ENCODE measurements around the gene CDR2L.

CDR2L gene

DNA sequence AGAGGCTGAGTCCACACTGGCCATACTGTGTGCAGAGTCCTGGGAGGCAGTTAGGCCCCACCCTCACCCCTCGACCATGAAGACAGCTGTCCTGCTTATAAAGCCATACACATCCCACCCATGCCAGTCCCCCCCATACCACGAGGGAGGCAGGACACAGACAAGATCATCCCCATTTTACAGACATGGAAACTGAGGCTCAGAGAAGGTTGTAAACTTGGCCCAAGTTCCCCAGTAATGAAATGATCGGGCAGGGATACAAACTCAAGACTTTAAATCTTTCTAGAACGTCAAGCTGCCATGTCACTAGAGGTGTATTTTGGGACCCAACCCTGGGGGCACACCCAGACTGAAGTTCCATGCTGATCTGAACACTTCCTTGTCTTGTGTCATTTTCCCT is 31.3 kb upstream of the CDR2L start:
- no peaks in the 10 kb centered on the region for H3K36me3 Mint-ChIP-seq (ENCODE audit: low read depth)
- TF ChIP-seq, protein P1, sequence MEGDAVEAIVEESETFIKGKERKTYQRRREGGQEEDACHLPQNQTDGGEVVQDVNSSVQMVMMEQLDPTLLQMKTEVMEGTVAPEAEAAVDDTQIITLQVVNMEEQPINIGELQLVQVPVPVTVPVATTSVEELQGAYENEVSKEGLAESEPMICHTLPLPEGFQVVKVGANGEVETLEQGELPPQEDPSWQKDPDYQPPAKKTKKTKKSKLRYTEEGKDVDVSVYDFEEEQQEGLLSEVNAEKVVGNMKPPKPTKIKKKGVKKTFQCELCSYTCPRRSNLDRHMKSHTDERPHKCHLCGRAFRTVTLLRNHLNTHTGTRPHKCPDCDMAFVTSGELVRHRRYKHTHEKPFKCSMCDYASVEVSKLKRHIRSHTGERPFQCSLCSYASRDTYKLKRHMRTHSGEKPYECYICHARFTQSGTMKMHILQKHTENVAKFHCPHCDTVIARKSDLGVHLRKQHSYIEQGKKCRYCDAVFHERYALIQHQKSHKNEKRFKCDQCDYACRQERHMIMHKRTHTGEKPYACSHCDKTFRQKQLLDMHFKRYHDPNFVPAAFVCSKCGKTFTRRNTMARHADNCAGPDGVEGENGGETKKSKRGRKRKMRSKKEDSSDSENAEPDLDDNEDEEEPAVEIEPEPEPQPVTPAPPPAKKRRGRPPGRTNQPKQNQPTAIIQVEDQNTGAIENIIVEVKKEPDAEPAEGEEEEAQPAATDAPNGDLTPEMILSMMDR (IDR thresholded peaks at IDR 0.05): no peak

DNA sequence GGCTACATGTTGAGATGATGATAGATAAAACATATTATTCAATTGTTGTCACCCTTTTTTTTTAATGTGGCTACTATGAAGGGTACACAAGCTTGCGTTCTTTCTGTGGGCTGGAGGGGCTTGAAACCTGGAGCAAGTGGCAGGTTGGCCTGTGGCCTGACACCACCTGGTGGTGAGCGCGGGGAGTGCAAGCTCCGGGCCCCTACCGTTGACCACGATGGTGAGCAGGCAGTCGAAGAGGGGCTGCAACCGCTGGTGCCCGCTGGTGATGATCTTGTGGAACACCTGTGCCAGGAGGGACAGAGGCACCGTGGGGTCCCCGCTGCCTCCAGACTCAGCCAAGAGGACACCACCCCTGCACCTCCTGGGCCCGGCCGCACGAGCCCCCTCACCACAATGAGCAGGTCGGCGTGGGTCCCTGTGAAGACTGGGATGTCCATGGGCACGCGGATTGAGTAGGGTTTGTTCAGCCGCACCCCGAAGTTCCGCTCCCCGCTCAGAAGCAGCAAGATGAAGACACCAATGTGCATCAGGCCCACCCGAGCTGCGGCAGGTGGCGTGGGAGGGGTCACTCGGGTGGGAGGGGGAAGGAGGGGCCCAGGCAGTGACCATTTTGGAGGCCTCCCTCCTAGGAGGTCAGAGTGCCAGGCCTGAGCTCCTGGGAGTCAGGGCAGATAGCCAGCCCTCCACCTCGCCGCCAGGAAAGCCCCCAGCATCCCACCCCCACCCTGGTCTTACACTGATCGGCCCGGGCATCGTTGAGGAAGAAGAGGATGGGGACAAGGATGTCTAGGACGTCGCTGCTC is 29.3 kb upstream of the CDR2L start:
- Mint-ChIP-seq H3K4me1 (peaks cover 14% of the 10 kb centered on the region), H3K4me3 (no peak overlapping the region), H3K9me3 (no peaks in the 10 kb centered on the region), H3K27me3 (ENCODE audit: low read depth, poor library complexity) (peaks cover 60% of the 10 kb centered on the region), H3K36me3 (ENCODE audit: low read depth) (no peaks in the 10 kb centered on the region), H3K27ac (no peak overlapping the region)
- TF ChIP-seq, protein P1 (IDR thresholded peaks at IDR 0.05): peak; percentile 97
- peak; percentile 97 for DNase-seq

More for the DNA sequence above, 31.3 kb upstream of the CDR2L start:
- Mint-ChIP-seq H3K4me1 (peaks cover 14% of the 10 kb centered on the region), H3K9me3 (no peaks in the 10 kb centered on the region), H3K27me3 (ENCODE audit: low read depth, poor library complexity) (peaks cover 69% of the 10 kb centered on the region), H3K27ac (no peak overlapping the region), H3K4me3 (no peak overlapping the region)
- DNase-seq: no peak

DNA sequence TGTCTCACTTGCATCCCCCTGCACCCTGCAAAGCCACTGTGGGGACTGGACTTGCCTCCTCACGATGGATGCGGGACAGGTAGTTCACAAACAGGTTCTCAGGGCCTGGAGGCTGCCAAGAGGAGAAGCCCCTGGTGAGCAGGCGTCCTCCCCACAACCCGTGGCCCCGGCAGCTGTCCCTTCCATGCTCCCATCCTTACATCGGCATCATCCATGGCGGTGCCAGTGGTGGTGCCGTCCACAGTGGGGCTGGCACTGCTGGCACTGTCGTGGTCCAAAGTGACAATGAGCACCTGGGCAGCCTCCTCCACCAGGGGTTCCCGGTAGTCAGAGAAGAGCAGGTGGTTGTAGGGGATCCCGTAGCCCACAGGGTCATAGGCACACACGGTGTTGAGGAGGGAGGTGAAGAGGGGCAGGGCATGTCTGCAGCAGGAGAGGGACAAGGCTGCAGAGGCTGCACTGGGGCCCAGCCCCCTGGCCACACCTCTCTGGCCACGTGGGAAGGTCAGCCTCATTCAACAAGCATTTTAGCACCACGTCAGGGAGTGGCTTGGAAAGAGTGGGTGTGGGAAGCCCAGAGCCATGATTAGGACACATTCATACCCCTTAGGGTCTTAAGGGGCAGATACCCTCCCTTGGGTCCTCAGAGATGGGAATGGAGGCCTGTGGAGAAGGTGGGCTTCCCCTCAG is 27.5 kb upstream of the CDR2L start:
- H3K9me3 Mint-ChIP-seq: no peaks in the 10 kb centered on the region
- DNase-seq: no peak
- peaks cover 14% of the 10 kb centered on the region for H3K4me1 Mint-ChIP-seq
- no peaks in the 10 kb centered on the region for H3K36me3 Mint-ChIP-seq (ENCODE audit: low read depth)
- peaks cover 60% of the 10 kb centered on the region for H3K27me3 Mint-ChIP-seq (ENCODE audit: low read depth, poor library complexity)
- TF ChIP-seq, protein P1 (IDR thresholded peaks at IDR 0.05): no peak
- H3K4me3 Mint-ChIP-seq: no peak overlapping the region
- H3K27ac Mint-ChIP-seq: no peak overlapping the region

DNA sequence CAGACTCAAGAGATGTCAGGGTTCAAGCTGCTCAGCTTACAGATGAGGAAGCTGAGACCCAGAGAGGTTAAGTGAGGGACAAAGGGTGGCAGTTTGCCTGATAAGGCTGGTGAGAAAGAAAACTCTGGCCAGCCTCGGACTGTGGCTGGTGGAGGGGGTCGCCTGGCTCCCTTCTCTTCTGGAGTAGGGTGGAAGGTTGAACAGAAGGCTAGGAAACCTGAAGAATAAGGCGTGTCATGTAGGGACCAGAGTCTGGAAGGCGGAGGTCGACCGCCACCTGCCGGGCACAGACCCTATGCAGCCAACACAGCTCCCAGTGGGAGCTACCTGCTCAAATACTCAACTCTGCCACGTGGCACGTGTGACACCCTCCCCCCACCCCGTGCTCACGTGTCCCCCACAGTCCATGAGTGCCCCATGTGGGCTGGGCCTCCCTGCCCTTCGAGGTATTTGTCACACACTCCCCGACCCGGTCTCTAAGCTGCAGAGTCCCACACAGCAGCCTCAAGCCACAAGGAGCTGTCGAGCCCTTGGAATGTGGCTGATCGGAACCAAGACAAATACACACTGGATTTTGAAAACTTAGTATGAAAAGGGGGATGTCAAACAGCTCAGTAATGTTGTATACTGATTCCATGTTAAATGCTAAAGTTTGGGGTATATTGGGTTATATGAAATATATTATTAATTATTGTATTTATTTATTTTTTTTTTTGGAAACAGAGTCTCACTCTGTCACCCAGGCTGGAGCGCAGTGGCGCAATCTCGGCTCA is 26.7 kb upstream of the CDR2L start:
- H3K4me1 Mint-ChIP-seq: peaks cover 14% of the 10 kb centered on the region
- peak; percentile 74 for DNase-seq
- no peak overlapping the region for H3K27ac Mint-ChIP-seq
- peaks cover 58% of the 10 kb centered on the region for H3K27me3 Mint-ChIP-seq (ENCODE audit: low read depth, poor library complexity)
- TF ChIP-seq, protein P1 (IDR thresholded peaks at IDR 0.05): peak; percentile 66
- no peaks in the 10 kb centered on the region for H3K9me3 Mint-ChIP-seq
- H3K4me3 Mint-ChIP-seq: no peak overlapping the region
- H3K36me3 Mint-ChIP-seq (ENCODE audit: low read depth): no peaks in the 10 kb centered on the region

DNA sequence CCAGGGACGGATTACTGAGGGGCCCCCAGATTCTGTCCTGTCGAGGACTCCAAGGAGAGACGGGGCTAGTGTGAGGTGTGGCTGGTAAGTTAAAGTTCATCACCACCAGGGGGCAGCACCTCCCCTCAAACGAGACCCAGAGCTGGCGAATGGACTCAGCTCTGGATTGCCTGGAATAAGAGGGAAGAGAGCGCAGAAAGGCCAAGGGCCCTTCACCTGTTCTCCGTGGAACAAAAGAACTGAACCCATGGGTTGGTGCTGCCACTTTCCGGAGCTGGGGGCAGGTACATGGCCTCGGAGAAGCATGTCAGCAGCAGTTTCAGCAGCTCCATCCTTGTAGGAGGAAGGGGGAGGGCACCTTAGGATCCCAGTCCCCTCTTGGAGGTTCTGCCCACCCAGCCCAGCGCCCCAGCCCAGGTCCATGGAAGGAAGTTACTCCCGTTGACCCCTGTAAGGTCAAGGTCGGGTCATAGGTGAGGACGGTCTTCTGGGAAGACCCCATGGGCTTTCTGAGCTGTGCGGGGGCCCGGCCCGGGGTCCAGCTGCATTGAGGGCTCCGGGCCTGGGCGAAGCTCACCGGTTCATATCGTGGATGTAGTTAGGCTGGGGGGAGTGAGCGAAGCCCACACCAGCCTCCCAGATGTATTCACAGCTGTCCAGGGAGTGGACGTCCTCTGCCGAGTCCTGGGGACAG is 25.6 kb upstream of the CDR2L start:
- peaks cover 54% of the 10 kb centered on the region for H3K27me3 Mint-ChIP-seq (ENCODE audit: low read depth, poor library complexity)
- H3K4me3 Mint-ChIP-seq: no peak overlapping the region
- no peaks in the 10 kb centered on the region for H3K36me3 Mint-ChIP-seq (ENCODE audit: low read depth)
- no peak overlapping the region for H3K27ac Mint-ChIP-seq
- TF ChIP-seq, protein P1 (IDR thresholded peaks at IDR 0.05): peak; percentile 69
- peak; percentile 95 for DNase-seq
- peaks cover 14% of the 10 kb centered on the region for H3K4me1 Mint-ChIP-seq
- no peaks in the 10 kb centered on the region for H3K9me3 Mint-ChIP-seq
